Ectodermal cell (in vitro differentiated cells): ENCODE data around the gene RECQL.
"Not testable (repeated sequence)": the region's sequence is repeated elsewhere in the genome, so short reads cannot be mapped to it uniquely, and the experiment has no call there.

Experiments
- H3K27ac ChIP-seq: 2 replicates; pipeline ENCODE4 v1.7.0; 2013; ENCODE audit warnings: mild to moderate bottlenecking, low read depth, low read length; ENCODE audit not compliant: insufficient read depth, poor library complexity, severe bottlenecking
- H3K27me3 ChIP-seq: 2 replicates; pipeline ENCODE4 v1.7.0; 2013; ENCODE audit warnings: mild to moderate bottlenecking, low read length; ENCODE audit not compliant: insufficient read depth, control insufficient read depth, poor library complexity, severe bottlenecking
- H3K36me3 ChIP-seq: one replicate; pipeline ENCODE4 v1.7.0; 2013; ENCODE audit warnings: low read length; ENCODE audit not compliant: control insufficient read depth, insufficient read depth
- H3K4me1 ChIP-seq: one replicate; pipeline ENCODE4 v1.7.0; 2013; ENCODE audit warnings: low read length; ENCODE audit not compliant: control insufficient read depth, insufficient read depth
- H3K4me3 ChIP-seq: 2 replicates; pipeline ENCODE4 v1.7.0; 2013; ENCODE audit warnings: low read depth, low read length, control low read depth; ENCODE audit not compliant: insufficient read depth
- H3K9me3 ChIP-seq: 2 replicates; pipeline ENCODE4 v1.7.0; 2013; ENCODE audit warnings: mild to moderate bottlenecking, low read length, moderate library complexity; ENCODE audit not compliant: control insufficient read depth
- WGBS, 2 experiments: methylation state at CpG; one replicate each; pipeline ENCODE4 v1.1.7; 2013; ENCODE audit warnings: missing lambda C conversion rate in 2 of 2; 5-methylcytosine and 5-hydroxymethylcytosine counted together

Gene RECQL

GRCh38 chr12:21472197-21472823 is 29.1 kb downstream of the RECQL start:
- H3K27me3 ChIP-seq = no peaks in the 10 kb centered on the region
- H3K27ac ChIP-seq = no peak overlapping the region
- peaks cover 14% of the 10 kb centered on the region for H3K36me3 ChIP-seq
- H3K9me3 ChIP-seq = no peaks in the 10 kb centered on the region
- WGBS, 2 experiments = 97 to 98% methylated on average over 6 to 7 of the region's 7 CpGs
- H3K4me3 ChIP-seq = no peak overlapping the region
- H3K4me1 ChIP-seq = no peaks in the 10 kb centered on the region

- WGBS, 2 experiments = 92 to 100% methylated on average over 1 of the region's 2 CpGs
- H3K27ac ChIP-seq = no peak overlapping the region
- peaks cover 14% of the 10 kb centered on the region for H3K36me3 ChIP-seq
- no peaks in the 10 kb centered on the region for H3K9me3 ChIP-seq
- no peaks in the 10 kb centered on the region for H3K4me1 ChIP-seq
- no peak overlapping the region for H3K4me3 ChIP-seq
- no peaks in the 10 kb centered on the region for H3K27me3 ChIP-seq
These were observed 30.1 kb downstream of the RECQL start for GRCh38 chr12:21471294-21471693.

DNA sequence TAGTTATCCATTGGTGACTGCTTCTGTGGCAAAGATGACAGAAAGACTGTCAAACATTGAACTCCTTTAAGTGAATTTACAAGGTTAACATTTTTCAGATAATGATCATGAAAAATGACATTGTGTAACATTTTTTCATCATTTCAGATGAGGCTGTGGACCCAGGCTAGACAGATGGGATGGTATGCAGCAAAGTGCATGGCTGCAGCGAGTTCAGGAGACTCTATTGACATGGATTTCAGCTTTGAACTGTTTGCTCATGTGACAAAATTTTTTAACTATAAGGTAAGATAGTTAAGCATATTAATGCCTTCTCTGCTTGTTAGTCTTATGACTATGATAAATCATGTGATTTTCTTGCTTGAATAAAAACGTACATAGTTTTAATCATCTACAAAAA is 34.1 kb downstream of the RECQL start:
- 94 to 100% methylated on average over 2 of the region's 2 CpGs for WGBS, 2 experiments
- not testable (repeated sequence) for H3K27me3 ChIP-seq, H3K9me3 ChIP-seq, H3K4me3 ChIP-seq, H3K27ac ChIP-seq, H3K36me3 ChIP-seq, H3K4me1 ChIP-seq

DNA sequence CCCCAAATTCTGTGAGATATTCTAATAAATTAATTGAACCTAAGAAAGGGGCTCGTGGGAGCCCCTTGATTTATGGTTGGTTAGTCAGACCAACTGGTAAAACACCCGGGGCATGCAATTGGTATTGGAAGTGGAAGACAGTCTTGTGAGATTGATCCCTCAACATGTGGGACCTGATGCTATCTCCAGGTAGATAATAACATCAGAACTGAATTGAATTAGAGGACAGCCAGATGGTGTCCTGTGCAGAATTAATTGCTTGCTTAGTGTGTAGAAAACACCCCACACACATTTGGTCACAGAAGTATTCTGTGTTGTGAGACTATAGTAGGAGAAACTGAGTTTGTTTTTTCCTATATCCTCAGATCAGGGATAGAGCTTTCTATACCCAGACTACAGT is 42.0 kb downstream of the RECQL start:
- 95 to 96% methylated on average over 2 of the region's 2 CpGs for WGBS, 2 experiments
- no peaks in the 10 kb centered on the region for H3K9me3 ChIP-seq
- H3K4me3 ChIP-seq = no peak overlapping the region
- H3K36me3 ChIP-seq = no peaks in the 10 kb centered on the region
- H3K4me1 ChIP-seq = no peaks in the 10 kb centered on the region
- H3K27ac ChIP-seq = no peak overlapping the region
- no peaks in the 10 kb centered on the region for H3K27me3 ChIP-seq

DNA sequence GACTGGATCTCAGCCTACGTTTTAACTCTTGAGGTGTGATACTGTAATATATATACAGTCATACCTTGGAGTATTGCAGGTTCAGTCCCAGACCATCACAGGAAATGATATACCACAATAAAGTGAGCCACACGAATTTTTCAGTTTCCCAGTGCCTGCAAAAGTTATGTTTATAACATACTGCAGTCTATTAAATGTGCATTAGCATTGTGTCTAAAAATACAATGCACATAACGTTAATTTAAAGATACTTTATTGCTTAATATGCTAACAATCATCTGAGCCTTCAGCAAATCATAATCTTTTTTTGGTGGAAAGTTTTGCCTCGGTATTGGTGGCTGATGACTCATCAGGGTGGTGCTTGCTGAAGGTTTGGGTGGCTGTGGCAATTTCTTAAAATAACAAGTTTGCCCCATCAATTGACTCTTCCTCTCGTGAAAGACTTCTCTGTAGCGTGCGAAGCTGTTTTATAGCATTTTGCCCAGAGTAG is 45.1 kb downstream of the RECQL start:
- H3K4me3 ChIP-seq = no peak overlapping the region
- 74 to 76% methylated on average over 5 to 6 of the region's 7 CpGs for WGBS, 2 experiments
- H3K27me3 ChIP-seq = no peaks in the 10 kb centered on the region
- H3K27ac ChIP-seq = no peak overlapping the region
- no peaks in the 10 kb centered on the region for H3K9me3 ChIP-seq
- H3K4me1 ChIP-seq = no peaks in the 10 kb centered on the region
- H3K36me3 ChIP-seq = no peaks in the 10 kb centered on the region

GRCh38 chr12:21453312-21453852 is 48.1 kb downstream of the RECQL start:
- Histone ChIP-seq H3K4me3 (no peak overlapping the region), H3K36me3 (no peaks in the 10 kb centered on the region), H3K27me3 (no peaks in the 10 kb centered on the region), H3K9me3 (no peaks in the 10 kb centered on the region), H3K4me1 (no peaks in the 10 kb centered on the region), H3K27ac (no peak overlapping the region)
- 95 to 98% methylated on average over 4 of the region's 4 CpGs for WGBS, 2 experiments

DNA sequence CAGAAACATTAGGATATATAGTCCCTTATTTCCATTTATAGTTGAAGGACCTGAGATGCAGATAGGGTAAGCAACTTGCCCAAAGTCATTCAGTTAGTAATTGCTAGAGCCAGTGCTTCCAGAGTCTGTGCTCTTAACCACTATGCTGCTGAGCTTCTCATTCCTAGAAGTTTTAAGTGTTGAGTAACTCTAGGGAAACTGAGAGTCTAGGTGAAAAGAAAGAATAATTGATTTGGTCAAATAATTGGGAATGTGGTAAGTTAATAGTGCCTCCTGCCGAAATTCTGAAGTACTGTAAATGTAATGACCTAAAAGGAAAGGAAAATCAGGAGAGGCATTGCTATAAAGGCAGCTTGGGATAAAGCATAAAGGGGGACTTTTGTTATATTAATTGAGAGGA is 49.9 kb downstream of the RECQL start:
- Histone ChIP-seq H3K9me3 (no peaks in the 10 kb centered on the region), H3K4me3 (no peak overlapping the region), H3K36me3 (no peaks in the 10 kb centered on the region), H3K4me1 (no peaks in the 10 kb centered on the region), H3K27me3 (no peaks in the 10 kb centered on the region), H3K27ac (no peak overlapping the region)
- WGBS, 2 experiments = 62 to 77% methylated on average over 1 of the region's 1 CpG

GRCh38 chr12:21444193-21445146 is 57.0 kb downstream of the RECQL start:
- Histone ChIP-seq H3K9me3 (no peaks in the 10 kb centered on the region), H3K4me1 (no peaks in the 10 kb centered on the region), H3K4me3 (no peak overlapping the region), H3K27me3 (no peaks in the 10 kb centered on the region), H3K27ac (no peak overlapping the region), H3K36me3 (no peaks in the 10 kb centered on the region)

DNA sequence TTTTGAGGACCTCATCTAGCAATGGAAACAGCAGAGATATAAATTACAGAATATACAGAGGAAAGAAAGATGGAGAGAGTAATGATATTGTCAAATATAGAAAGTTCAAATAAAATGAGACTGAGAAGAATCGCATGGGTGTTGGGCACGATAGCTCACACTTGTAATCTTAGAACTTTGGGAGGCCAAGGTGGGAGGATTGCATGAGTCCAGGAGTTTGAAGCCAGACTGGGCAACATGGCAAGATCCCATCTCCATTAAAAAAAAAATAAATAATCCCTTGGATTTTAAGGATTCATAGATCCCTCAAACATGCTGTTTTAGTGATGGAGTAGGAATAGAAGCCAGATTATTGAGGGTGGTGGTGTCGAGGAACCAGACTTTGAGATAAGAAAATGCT is 62.1 kb downstream of the RECQL start:
- H3K9me3 ChIP-seq = no peaks in the 10 kb centered on the region
- H3K4me3 ChIP-seq = no peak overlapping the region
- no peaks in the 10 kb centered on the region for H3K4me1 ChIP-seq
- peaks cover 9% of the 10 kb centered on the region for H3K27me3 ChIP-seq
- no peak overlapping the region for H3K27ac ChIP-seq
- H3K36me3 ChIP-seq = no peaks in the 10 kb centered on the region
- WGBS, 2 experiments = 95 to 96% methylated on average over 3 of the region's 3 CpGs

GRCh38 chr12:21438643-21439042 is 62.8 kb downstream of the RECQL start:
- Histone ChIP-seq H3K4me1 (no peaks in the 10 kb centered on the region), H3K9me3 (no peaks in the 10 kb centered on the region), H3K27ac (no peak overlapping the region), H3K36me3 (no peaks in the 10 kb centered on the region), H3K4me3 (no peak overlapping the region), H3K27me3 (peaks cover 9% of the 10 kb centered on the region)
- WGBS, 2 experiments = 95 to 97% methylated on average over 5 of the region's 5 CpGs
